Ammon's horn (tissue), 1 donor: ENCODE measurements around the gene NLRP1.

Experiments
- DNase-seq: peaks from one replicate; pipeline ENCODE4 v3.0.0-alpha.2; 2016; ENCODE audit warnings: low spot score

Gene NLRP1

DNA sequence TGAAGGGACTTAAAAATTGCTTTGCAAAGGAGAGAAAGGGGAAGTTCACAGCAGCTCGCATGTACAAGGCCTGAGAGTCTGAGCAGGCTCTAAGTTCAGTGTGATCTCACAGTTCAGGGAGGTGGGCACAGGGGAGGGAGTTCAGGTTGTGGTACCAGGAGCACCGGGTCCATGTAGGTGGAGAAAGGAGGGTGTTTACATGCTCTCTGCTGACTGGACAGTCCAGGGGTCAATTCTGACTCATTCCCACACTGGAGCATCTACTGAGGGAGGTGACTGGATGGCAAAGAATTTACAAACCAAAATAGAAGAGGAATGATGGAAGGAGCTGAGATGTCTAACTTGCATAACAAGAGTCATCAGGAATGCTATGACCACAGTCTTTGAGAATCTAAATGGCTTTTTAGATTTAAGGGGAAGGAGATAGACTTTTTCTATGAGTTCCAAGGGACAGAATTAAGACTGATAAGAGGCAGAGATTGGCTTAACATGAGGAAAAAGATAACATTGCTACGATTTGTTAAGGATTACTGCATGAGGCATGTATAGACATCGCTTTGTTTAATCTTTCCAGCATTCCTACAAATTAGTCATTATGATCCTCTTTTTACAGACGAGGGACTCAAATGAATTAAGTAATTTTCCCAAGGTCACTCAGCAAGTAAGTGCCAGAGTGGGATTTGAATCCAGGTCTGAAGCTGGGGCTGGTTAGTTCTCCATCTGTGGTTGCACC lies 68.1 kb downstream of the NLRP1 start:
- no peak for DNase-seq

DNA sequence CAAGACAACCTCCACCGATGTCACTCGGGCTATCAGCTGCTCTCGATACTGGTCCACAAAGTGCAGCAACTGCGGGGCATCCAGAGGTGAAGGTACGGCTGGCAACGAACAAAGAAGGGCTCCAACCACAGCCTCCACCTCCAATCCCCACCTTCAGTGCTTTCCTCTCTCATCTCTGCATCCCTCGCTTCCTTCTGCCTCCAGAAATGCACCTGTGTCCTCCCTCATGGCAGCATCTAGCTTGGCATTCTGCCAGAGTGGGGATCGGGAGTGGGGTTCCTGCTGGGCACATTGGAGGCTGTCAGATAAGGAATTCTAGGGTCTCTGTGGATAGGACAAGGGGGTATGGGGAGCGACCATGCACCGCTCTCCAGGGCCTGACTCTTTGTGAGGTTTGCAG lies 69.3 kb downstream of the NLRP1 start:
- no peak for DNase-seq

DNA sequence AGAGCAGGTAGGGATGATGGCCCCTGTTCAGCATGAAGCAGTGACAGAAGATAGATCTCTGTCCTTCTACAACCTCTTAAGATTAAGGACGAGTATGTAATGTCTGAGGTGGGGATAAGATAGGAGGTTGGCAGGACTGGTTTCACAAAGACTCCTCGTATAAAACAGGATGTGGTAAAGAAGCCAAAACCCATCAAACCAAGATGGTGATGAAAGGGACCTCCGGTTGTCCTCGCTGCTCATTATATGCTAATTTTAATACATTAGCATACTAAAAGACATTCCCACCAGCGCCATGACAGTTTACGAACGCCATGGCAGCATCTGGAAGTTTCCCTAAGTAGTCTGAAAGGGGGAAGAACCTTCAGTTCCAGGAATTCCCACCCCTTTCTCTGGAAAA lies 70.7 kb downstream of the NLRP1 start:
- DNase-seq: no peak

DNA sequence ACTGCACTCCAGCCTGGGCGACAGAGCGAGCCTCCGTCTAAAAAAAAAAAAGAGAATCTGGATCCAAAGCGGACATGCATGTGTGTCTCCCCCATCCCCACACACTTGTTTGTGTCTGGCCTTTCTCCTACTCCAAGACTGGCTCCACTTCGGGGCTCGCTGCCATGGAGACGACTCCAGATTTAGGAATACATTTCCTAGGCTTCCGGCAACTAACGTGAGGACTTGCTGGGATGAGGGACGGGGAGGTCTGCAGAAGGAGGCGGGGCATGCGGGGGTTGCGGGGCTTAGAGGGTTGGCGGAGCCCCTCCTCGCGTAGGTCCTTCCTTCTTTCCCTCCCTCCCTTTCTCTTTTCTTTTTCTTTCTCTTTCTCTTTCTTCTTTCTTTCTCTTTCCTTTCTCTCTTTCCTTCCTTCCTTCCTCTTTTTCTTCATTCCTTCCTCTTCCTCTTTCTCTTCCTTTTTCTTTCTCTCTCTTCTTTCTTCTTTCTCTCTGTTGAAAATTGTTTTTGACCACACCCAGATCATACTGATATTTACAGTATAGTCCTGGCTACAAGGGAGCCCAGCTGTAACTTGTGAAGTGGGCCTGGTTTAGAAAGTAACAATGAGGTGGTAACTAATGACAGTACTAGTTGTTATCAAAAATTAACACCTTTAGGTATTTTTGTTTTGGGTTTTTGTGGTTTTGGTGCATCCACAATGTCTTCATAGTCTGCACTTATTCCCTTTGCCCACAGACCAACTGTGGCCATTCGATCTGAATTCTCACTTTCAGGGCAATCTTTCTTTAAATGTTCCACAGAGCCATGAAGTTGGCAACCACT lies 72.7 kb downstream of the NLRP1 start:
- DNase-seq: no peak

DNA sequence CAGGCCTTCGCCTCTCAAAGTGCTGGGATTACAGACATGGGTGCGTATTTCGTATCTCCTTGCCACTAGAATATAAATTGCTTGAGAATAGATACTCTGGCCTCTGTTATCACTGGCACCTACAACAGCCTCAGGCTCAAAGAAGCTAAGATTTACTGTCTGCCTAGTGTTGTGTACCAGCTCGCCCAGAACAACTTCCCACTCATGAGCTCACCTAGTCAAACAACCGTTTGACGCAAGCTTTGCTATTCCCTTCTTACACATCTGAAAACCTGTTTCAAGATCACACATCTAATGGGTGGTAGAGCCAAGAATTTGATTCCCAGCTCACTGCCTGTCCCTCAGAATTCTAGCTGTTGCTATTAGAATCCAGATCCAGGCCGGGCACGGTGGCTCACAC lies 73.5 kb downstream of the NLRP1 start:
- no peak for DNase-seq

DNA sequence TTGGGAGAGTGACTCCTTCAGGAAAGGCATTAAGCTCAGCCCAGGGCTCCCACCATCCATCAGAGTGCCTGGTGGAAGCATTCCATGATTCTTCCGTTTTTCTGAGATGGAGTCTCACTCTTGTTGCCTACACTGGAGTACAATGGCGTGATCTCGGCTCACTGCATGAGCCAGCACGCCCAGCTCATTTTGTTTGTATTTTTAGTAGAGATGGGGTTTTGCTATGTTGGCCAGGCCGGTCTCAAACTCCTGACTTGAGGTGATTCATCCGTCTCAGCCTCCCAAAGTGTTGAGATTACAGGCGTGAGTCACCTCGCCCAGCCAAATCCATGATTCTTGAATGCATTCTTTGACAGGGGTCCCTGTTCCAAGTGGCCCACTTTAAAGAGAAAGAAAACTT lies 74.8 kb downstream of the NLRP1 start:
- no peak for DNase-seq

DNA sequence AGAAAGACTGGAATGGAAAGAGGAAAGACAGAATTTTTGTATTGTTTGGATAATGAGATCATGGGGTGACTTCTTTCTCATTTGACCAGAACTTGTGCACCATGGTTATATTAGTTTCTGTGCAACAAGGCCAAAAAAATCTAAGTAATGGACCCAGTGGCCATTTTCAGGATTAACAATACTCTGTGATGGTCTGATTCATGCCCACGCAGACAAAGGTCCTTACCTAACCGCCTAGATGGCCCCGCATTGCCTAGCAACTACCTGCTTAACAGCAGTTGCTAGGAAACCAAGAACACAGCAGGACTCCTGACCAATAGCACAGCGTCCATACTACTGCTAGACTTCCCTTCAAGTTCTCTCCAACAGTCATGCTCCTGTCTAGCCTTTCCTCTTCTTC lies 75.5 kb downstream of the NLRP1 start:
- DNase-seq: no peak

DNA sequence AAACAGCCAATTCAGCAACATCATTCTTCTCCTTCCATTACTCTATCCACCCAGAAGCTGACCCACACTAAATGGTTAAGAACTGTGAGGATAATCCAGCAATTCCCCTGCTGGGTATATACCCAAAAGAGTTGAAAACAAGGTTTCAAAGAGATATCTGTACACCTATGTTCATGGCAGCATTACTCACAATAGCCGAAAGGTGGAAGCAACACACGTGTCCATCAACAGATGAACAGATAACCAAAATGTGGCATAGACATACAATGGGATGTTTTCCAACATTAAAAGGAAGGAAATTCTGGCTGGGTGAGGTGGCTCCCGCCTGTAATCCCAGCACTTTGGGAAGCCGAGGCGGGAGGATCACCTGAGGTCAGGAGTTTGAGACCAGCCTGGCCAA lies 78.0 kb downstream of the NLRP1 start:
- DNase-seq: no peak

DNA sequence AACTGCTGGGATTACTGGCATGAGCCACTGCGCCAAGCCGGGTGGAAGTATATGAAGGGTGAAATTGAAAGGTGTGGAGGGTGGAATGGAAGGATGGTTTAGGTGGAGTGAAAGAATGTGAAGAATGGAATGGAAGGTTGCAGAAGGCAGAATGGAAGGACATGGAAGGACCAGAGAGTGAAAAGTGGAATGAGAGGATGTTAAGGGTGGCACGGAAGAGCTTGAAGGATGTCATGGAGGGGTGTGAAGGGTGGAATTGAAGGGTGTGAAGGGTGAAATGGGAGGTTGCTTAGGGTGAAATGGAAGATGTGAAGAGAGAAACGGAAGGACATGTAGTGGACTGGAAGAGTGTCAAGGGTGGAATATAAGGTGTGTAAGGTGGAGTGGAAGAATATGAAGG lies 81.8 kb downstream of the NLRP1 start:
- no peak for DNase-seq

DNA sequence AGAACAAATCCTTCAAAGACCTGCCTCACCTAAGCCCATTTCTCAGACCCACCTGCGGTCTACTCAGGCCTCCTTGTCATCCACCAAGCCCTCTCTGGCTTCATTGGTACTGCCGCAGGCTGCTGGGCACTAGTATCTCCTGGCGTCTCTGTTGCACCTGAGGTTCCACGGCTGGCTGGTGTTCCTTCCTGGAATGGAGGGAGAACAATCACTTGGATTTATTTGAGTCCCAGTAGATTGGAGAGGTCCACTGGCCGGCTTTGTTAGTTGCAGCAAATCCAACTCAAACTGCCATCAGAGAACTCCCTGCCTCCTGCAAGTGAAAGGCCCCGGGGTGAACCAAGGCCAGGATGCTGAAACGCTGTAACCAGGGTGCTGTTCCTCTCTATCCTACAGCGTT lies 82.6 kb downstream of the NLRP1 start:
- DNase-seq: no peak

DNA sequence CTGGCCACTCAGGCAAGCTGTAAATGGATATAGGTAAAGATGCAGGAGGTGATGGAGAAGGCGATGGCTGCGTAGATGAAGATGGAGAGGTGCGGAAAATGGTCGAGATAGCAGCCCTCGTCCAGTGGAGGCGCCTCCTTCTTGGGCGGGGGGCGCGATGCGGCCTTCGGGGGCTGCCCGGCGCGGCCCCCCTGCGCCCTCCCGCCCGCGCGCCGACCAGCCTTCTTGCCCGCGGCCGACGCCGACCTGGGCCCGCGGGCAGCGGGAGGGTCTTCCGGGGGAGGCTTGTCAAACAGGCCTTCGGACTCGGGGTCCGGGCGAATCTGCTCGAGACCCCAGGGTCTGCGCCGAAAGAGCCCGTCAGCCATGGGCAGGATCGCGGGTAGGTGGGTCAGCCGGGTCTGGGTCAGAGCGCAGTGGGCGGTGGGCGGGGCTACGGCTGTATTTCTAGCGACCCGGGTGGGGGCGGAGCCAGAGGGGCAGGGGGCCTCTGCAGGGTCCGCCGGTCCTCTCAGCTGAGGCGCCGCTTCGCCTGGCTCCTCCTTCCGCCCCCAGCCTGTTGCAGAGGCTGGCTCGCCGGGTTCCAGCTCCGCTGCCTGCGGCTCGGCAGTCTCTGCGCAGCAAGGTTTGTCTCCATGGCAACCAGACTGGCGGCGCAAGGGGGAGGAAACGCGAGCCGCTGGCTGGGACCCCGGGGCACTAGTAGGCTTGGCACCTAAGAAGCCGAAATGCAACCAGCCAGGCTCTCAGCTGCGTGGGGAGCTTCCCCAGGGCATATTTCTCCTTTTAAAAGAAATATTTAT lies 83.5 kb downstream of the NLRP1 start:
- peak; percentile 93 for DNase-seq

DNA sequence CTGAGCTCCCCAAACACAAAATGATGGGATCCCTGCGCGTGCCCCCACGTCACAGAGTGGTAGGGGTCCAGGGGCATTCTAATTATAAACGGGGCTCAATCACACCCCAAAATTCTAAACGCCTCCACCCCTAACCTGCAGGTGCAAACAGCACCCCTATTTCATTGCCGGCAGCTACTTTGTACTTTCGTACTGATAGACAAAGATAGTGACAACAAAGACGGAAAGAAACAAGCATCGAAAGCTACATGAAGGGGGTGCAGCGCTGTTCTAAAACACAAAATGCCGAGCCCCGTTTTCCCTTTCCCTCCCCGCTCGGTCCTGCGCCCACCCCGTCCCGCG lies 84.1 kb downstream of the NLRP1 start:
- no peak for DNase-seq

DNA sequence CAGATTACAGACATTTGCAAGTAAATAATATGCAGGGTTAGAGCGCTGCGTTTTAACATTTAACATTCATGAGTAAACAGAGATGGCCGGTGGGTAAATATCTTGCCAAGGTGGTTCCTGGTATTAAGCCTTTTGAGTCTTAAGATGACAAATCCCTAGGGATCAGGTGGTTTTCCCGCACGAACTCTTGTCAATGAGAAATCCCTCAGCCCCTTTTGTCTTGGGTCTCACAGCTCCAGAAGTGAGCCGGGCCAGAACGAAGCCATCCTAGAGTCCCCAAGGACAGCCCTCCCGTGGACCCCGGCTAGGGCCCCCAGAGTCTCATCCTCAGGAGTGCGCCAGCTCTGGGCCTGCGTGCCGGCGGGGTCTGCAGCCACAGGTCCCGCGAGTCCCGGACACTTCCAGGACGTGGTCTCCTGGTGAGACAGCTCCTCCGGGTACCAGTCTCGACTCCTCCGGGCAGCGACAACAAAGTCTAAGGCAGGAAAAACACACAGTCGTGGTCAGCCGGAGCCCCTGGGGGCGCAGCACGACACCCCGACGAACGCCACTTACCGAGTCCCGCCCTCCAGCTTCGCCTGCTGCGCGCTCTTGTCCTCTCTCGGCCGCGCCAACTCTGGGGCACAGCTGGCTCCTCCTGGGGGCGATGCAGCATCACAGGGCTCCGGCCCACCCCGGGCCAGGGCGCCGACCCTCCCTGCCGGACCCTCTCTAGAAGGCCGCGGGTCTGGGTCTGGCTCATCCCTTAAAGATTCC lies 84.7 kb downstream of the NLRP1 start:
- DNase-seq: peak; percentile 45

DNA sequence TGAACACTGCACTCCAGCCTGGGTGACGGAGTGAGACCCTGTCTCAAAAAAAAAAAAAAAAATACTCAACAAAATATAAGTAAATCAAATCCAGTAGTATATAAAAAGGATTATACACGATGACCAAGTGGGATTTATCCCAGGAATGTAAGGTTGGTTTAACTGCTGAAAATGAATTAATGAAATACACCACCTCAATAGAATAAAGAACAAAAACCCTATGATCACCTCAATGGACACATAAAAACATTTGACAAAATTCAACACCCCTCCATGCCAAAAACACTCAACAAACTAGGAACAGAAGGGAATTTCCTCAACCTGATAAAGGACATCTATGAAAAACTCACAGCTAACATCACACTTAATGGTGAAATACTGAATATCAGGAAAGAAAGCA lies 91.3 kb downstream of the NLRP1 start:
- no peak for DNase-seq

DNA sequence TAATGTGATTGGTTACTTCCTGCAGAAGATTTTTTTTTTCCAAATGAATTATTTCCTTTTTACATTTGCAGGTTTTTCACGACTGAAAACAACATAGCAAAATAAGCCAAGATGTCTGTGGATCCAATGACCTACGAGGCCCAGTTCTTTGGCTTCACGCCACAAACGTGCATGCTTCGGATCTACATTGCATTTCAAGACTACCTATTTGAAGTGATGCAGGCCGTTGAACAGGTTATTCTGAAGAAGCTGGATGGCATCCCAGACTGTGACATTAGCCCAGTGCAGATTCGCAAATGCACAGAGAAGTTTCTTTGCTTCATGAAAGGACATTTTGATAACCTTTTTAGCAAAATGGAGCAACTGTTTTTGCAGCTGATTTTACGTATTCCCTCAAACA lies 95.6 kb downstream of the NLRP1 start:
- no peak for DNase-seq

DNA sequence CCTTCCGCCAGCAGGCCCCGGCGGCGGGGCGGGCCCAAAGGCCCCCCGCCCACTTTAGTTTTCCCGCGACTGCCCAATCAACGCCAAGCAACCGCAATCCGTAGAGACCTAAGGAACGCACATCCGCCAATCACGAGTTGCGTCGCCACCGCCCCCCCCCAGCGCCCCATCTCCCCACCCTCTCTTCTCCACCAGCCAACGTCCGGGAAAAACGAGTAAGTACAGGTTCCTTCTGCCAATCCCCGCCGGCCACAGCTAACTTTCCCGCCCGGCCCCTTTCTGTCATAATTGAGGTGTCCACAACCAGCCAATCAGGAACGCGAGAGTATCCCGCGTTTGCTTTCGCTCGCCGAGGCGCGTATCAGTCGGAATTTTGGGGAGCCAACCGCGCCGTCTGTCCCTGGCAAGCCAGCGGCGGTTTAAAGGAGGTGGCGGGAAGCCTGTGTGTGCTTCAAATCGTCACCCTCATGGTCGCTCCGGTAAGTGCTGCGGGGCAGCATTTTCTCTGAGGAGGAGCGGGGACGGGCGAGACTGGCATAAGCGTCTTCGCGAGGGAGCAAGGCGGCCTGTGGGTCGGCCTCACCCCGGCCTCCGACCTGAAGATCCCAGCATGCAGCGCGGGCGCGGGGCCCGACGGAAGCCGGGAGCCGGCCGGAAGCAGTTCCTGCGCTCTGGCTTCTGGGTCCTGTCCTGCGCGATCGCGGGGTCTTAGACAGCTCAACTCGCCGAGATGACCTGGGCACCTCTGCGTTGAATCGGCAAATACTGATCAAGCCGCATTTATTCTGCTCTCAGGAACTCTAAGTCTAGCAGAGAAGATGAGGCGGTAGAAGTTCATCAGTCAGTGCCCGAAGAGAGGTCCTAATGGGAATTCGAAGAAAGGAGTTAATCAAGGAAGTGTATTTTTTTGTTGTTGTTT lies 97.8 kb downstream of the NLRP1 start, which contains the start of gene MIS12:
Gene MIS12, plus strand, starts transcription at position 361 of the 919 bp plus-strand sequence. CDS start 2,297 bp downstream, outside the sequence.
- peak; percentile 99 for DNase-seq

DNA sequence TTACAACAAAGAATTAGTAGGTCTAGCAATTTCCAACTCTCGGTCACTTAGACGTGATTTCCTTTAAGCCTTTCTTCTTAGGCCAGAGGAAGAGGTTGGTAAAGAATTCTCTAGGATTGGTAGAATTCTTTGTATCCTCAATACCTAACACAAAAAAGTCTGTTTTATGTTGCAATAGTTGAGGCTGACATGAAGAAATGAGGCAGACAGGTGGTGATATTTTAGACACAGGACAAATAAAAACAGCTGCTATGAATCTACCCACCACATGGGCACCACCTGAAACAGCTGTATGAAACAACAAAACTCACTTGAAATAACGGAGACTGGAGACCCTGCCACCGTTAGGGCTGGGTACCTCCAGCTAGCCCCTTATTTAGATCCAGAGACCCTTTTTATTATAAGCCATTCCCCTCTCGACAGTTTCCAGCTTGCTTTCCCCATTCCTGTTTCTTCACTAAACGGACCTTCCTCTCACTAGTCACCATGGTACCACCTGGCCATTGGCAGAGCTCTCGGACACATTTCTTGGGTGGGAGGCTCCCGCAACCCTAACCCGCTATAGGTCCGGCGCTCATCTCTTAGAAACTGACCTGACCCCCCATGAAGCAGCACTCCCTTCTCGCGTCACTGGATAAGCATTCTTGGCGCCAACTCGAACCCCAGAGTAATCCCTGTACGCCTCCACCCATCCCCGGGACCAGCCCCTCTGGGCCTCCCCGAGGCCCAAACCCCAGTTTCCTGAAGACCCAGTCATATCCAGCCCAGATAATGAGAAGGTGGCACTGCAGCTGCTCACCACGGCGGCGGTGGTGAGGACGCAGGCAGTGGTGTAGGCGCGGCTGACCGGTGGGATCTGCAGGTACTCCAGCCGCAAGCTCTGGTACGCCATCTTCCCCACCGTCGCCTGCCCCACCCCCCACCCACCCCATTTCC lies 98.8 kb downstream of the NLRP1 start, which contains the start of gene DERL2:
Gene DERL2, minus strand, starts transcription at position 909 of the 936 bp plus-strand sequence. Its CDS starts 17 bp downstream, at position 892.
- no peak for DNase-seq

DNA sequence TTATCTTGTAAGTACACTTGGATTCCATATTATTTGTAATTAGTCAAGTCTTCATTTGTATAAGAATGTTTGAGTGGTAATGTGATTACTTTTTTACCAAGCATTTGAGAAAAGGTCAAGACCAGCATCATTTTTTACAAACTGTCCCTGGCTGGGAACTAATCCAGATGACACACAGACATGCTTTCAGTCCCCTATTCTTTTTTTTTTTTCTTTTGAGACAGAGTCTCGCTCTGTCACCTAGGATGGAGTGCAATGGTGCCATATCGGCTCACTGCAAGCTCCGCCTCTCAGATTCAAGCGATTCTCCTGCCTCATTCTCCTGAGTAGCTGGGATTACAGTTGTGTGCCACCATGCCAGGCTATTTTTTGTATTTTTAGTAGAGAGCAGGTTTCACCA lies 102.9 kb downstream of the NLRP1 start:
- no peak for DNase-seq

DNA sequence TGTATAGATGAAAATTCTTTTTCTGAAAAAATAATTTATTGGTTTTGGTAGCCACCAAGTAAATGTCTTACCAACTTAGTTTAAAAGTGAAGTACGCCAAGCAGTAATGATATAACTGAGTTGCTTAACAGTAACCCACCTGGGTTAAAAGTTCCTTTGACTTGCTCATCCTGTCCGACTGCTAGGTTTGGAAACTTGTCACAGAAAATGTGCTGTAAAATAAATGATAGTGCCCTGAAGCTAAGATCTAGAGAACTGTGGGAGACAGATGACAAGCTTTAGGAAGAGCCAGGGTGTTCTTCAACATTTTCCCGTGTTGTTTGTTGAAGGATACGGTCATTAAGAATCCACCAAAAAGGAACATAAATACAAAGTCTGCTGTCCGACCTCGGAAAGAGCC lies 103.3 kb downstream of the NLRP1 start:
- DNase-seq: no peak

DNA sequence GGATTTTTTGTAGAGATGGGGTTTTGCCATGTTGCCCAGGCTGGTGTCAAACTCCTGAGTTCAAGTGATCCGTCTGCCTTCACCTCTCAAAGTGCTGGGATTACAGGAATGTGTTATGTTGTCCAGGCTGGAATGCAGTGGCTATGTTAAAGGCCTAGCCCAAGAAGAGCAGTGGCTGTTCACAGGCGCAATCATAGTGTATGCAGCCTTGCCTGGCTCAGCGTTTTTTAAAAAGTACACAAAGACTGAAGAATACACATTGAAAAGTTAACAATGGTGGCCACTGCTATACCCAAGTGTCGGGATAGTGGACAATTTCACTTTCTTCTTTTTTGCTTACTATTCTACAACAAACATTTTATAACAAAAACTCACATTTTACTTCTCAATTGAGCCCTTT lies 105.3 kb downstream of the NLRP1 start:
- no peak for DNase-seq
